AG04450 (cell line): Measurements from ENCODE around the gene BZW2. TPM values are rescaled to one million over a fixed set of nuclear protein-coding genes. Genes with fewer than 3 reads are reported as not detected.

Source experiments
- CTCF ChIA-PET: fragments of 300-600, 350-600 bp; formaldehyde crosslinking; extraction: SDS; loops from one replicate; lab custom pipeline; 2022; ENCODE audit warnings: antibody characterized with exemption, inconsistent platforms; lab: Charles Lee
- POLR2A ChIA-PET: fragments of 350-600 bp; formaldehyde crosslinking; extraction: SDS; loops from one replicate; lab custom pipeline; 2021; ENCODE audit warnings: antibody characterized with exemption, inconsistent platforms; lab: Yijun Ruan, JAX
- DNase-seq: peaks from one replicate; pipeline ENCODE4 v3.0.0-alpha.2; 2011; ENCODE audit warnings: low read depth, low spot score
- H3K27ac ChIP-seq: one replicate; pipeline ENCODE4 v1.5.1; 2012; ENCODE audit warnings: low read depth, low read length, control low read depth
- H3K27me3 ChIP-seq: one replicate; pipeline ENCODE4 v1.6.0; 2012; ENCODE audit warnings: low read length; ENCODE audit not compliant: control insufficient read depth, insufficient read depth
- H3K4me3 ChIP-seq: 2 replicates; pipeline ENCODE4 v1.5.1; 2011; ENCODE audit warnings: mild to moderate bottlenecking, low read depth, low read length, control low read depth
- H3K9me3 ChIP-seq: 2 replicates; pipeline ENCODE4 v1.5.1; 2012; ENCODE audit warnings: low read length; ENCODE audit not compliant: control insufficient read depth, insufficient read depth
- CTCF ChIP-seq: IDR thresholded peaks from 2 replicates; pipeline ENCODE4 v1.5.1; 2011; ENCODE audit warnings: low read depth, low read length, control low read depth, inconsistent platforms
- polyA plus RNA-seq: library from polyadenylated mRNA; depleted of rRNA; stranded (reverse); fragments of >200 nt; gene quantifications from 2 replicates; pipeline ENCODE4 v1.2.3, GENCODE V29; 2011

Gene BZW2
- polyA plus RNA-seq, 1 experiment: 84.4 TPM

GRCh38 chr7:16697507-16698199, 51.7 kb downstream of the BZW2 start:
- POLR2A ChIA-PET: no interaction called here

GRCh38 chr7:16698200-16698905, 52.4 kb downstream of the BZW2 start:
- DNase-seq: no peak
- CTCF ChIA-PET: interaction anchor here (0.7 kb wide), 1 partner anchor 220 kb away, joined by 3 read pairs; no protein-coding TSS in a partner anchor
- Histone ChIP-seq H3K27ac (no peak overlapping the region), H3K4me3 (no peak overlapping the region), H3K27me3 (no peaks in the 10 kb centered on the region), H3K9me3 (no peaks in the 10 kb centered on the region)
- POLR2A ChIA-PET: no interaction called here
- TF ChIP-seq CTCF: no peak

More at GRCh38 chr7:16697507-16698199, 51.7 kb downstream of the BZW2 start:
- TF ChIP-seq CTCF: no peak
- Histone ChIP-seq H3K4me3 (no peak overlapping the region), H3K9me3 (no peaks in the 10 kb centered on the region), H3K27me3 (no peaks in the 10 kb centered on the region), H3K27ac (no peak overlapping the region)
- CTCF ChIA-PET: no interaction called here
- DNase-seq: no peak

GRCh38 chr7:16702441-16702840, 56.5 kb downstream of the BZW2 start:
- TF ChIP-seq CTCF: no peak
- DNase-seq: no peak
- CTCF ChIA-PET: interaction anchor here (1.9 kb wide), 1 partner anchor 10 kb away, joined by 5 read pairs; no protein-coding TSS in a partner anchor

GRCh38 chr7:16708511-16708910, 62.5 kb downstream of the BZW2 start:
- H3K27me3 ChIP-seq: no peaks in the 10 kb centered on the region
- ChIA-PET POLR2A (interaction anchor here (1.2 kb wide), 1 partner anchor 62 kb away, joined by 3 read pairs; the partner anchor contains the start of genes ANKMY2 and BZW2), CTCF (interaction anchor here (1.1 kb wide), 1 partner anchor 14 kb away, joined by 3 read pairs; no protein-coding TSS in a partner anchor)
- H3K4me3 ChIP-seq: no peak overlapping the region
- DNase-seq: no peak
- TF ChIP-seq CTCF: no peak
- H3K27ac ChIP-seq: peak overlapping the region; percentile 40
- no peaks in the 10 kb centered on the region for H3K9me3 ChIP-seq

More at GRCh38 chr7:16702441-16702840, 56.5 kb downstream of the BZW2 start:
- no peak overlapping the region for H3K4me3 ChIP-seq
- H3K9me3 ChIP-seq: no peaks in the 10 kb centered on the region
- POLR2A ChIA-PET: no interaction called here
- no peaks in the 10 kb centered on the region for H3K27me3 ChIP-seq
- no peak overlapping the region for H3K27ac ChIP-seq
